Tibial nerve (tissue), 4 donors: Measurements from ENCODE around the gene SHC4.

ENCODE experiments used
- CTCF ChIP-seq, 5 experiments: fragments of 200-600 bp in 3 of 5; fragments of 450-650 bp in 2 of 5; sonication (generic) in 3 of 5; IDR thresholded peaks; one replicate each; pipeline ENCODE4 v1.5.1; 2016 to 2019; ENCODE audit warnings: antibody characterized with exemption in 5 of 5, mild to moderate bottlenecking in 3 of 5, moderate library complexity in 2 of 5
- EP300 ChIP-seq, 2 donors: sonication (generic); formaldehyde crosslinking; IDR thresholded peaks; one replicate each; pipeline ENCODE4 v1.6.1; 2017; ENCODE audit warnings: antibody characterized with exemption in 2 of 2, mild to moderate bottlenecking in 1 of 2
- POLR2A ChIP-seq, 2 donors: fragments of 450-650 bp; IDR thresholded peaks; one replicate each; pipeline ENCODE4 v1.6.1; 2017; ENCODE audit warnings: antibody characterized with exemption in 2 of 2, mild to moderate bottlenecking in 2 of 2, moderate library complexity in 2 of 2

DNA sequence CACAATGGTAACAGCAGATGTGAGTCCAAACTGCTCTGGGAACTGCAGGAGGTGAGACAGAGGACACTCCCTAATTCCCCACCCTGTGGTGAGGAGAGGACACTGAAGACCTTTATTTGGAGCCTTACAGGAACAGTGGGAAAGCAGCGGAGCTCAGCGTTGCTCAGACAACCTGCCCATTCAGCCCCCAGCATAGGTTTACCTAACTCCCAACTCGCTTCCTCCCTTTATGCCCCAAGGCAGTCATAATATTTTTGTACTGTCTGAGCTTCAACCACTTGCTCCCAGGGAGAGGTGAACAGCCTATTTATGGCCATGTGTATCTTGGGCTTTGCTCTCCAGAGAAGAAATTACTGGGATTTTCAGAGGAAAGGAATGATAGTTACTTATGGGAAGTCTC lies 34.1 kb downstream of the SHC4 start:
- TF ChIP-seq CTCF (IDR thresholded peaks at IDR 0.05) (no peak), POLR2A (IDR thresholded peaks at IDR 0.05) (no peak), EP300 (IDR thresholded peaks at IDR 0.05) (no peak)
